Midbrain (tissue), 1 donor: ENCODE data around the gene TREML4.
"Not testable (repeated sequence)": the region's sequence is repeated elsewhere in the genome, so short reads cannot be mapped to it uniquely, and the experiment has no call there.

Experiments
- DNase-seq: peaks from one replicate; lab custom pipeline; 2025; lab: John Stamatoyannopoulos, UW

The TREML4 gene

GRCh38 chr6:41228096-41228495 lies at the start of gene TREML4:
Gene TREML4 (plus strand): TSS chr6:41228349. CDS start chr6:41228428, 79 bp downstream.
- DNase-seq, result no peak

GRCh38 chr6:41179163-41179562 lies 49.0 kb upstream of the TREML4 start:
- DNase-seq, result no peak

- DNase-seq, result no peak
These were observed 46.6 kb upstream of the TREML4 start for GRCh38 chr6:41181566-41181965.

GRCh38 chr6:41182069-41183034 lies 45.8 kb upstream of the TREML4 start:
- DNase-seq, result peak; percentile 33

GRCh38 chr6:41184761-41185160 lies 43.4 kb upstream of the TREML4 start:
- DNase-seq, result no peak

GRCh38 chr6:41186031-41186562 lies 42.1 kb upstream of the TREML4 start:
- no peak for DNase-seq

- DNase-seq, result no peak
These were observed 39.9 kb upstream of the TREML4 start for GRCh38 chr6:41187924-41188886.

GRCh38 chr6:41189046-41189445 lies 39.1 kb upstream of the TREML4 start:
- DNase-seq, result not testable (repeated sequence)

GRCh38 chr6:41189967-41190366 lies 38.2 kb upstream of the TREML4 start:
- DNase-seq, result no peak

GRCh38 chr6:41190791-41191190 lies 37.4 kb upstream of the TREML4 start:
- no peak for DNase-seq

- DNase-seq, result no peak
These were observed 36.6 kb upstream of the TREML4 start for GRCh38 chr6:41191569-41191968.

GRCh38 chr6:41193171-41193734 lies 34.9 kb upstream of the TREML4 start:
- no peak for DNase-seq

- DNase-seq, result no peak
These were observed 34.3 kb upstream of the TREML4 start for GRCh38 chr6:41193884-41194283.

- no peak for DNase-seq
These were observed 33.8 kb upstream of the TREML4 start for GRCh38 chr6:41194386-41194785.

- no peak for DNase-seq
These were observed 30.9 kb upstream of the TREML4 start for GRCh38 chr6:41197234-41197633.

- no peak for DNase-seq
These were observed 28.4 kb upstream of the TREML4 start for GRCh38 chr6:41199552-41200246.

- no peak for DNase-seq
These were observed 27.8 kb upstream of the TREML4 start for GRCh38 chr6:41200296-41200900.

GRCh38 chr6:41200901-41201763 lies 27.0 kb upstream of the TREML4 start, which contains the start of gene TREML2:
Gene TREML2 (minus strand): TSS chr6:41201149. CDS start chr6:41201008, 141 bp downstream.
- DNase-seq, result no peak

- DNase-seq, result no peak
These were observed 26.4 kb upstream of the TREML4 start for GRCh38 chr6:41201764-41202173.

- DNase-seq, result no peak
These were observed 24.0 kb upstream of the TREML4 start for GRCh38 chr6:41204156-41204555.
